GM21717 (cell line): ENCODE data around the gene TRAF5.
"Not testable (repeated sequence)": the region's sequence is repeated elsewhere in the genome, so short reads cannot be mapped to it uniquely, and the experiment has no call there.

Source experiments
- ATAC-seq: cut with Tn5 transposase; IDR thresholded peaks from one replicate; pipeline ENCODE4 v1.9.1; 2021; ENCODE audit warnings: mild to moderate bottlenecking, moderate library complexity; ENCODE audit not compliant: unreplicated experiment

TRAF5 gene, protein sequence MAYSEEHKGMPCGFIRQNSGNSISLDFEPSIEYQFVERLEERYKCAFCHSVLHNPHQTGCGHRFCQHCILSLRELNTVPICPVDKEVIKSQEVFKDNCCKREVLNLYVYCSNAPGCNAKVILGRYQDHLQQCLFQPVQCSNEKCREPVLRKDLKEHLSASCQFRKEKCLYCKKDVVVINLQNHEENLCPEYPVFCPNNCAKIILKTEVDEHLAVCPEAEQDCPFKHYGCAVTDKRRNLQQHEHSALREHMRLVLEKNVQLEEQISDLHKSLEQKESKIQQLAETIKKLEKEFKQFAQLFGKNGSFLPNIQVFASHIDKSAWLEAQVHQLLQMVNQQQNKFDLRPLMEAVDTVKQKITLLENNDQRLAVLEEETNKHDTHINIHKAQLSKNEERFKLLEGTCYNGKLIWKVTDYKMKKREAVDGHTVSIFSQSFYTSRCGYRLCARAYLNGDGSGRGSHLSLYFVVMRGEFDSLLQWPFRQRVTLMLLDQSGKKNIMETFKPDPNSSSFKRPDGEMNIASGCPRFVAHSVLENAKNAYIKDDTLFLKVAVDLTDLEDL

DNA sequence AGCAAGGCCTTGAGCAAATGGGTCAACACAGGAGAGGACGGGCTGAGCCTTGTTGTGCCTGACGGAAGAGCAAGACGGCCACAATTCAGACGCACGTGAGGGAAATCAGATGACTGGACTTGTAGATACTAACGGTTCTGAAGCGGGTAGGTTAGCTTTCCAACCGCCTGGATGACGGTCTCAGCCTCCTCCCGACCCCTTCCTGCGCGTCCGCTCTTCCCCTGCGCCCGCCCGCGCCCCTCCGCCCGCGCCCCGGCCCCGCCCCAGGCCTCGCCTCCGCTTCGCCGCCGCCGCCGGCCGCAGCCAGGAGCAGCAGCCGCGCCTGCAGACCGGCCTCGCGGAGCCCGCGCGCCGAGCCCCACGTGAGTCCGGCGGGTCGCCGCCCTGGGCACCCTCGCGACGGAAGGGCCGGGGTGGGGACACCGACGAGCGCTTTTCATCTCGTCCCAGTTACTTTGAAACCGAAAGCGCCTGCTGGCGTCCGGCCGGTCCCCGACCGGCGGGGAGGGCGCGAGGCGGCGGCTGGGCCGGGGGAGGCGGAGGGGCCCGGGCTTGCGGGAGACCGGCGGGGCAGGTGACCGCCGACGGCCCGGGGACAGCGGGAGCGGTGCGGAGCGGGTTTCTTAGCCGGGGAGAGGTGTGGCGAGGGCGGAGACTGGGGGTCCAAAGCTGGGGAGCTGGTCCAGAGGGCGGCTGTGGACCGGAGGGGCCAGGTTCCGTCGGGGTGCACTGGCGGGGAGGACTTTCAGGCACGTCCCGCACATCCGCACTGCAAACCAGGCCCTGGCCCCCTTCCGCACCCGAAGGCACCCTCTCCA, at the start of gene TRAF5:
Gene TRAF5, plus strand, starts transcription at position 306 of the 818 bp plus-strand sequence. CDS start 26,407 bp downstream, outside the sequence.
- peak; percentile 27 for ATAC-seq

DNA sequence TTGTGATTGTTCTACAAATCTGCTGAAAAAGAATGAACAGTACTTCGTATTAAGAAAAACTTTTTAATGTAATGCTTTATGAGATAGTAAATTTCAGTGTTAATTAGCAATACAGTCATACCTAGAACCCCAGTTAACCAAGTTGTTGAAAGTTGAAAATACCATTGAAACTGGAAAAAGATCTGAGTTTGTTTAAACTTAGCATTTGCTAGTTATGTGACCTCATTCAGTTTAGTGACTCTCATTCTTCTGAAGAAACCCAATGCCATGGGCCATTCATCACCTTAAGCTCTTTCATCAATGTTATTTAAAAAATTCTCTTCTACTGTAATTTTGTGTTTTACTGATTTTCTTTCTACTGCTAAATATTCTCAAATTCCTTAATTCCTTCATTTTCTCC, 47.3 kb upstream of the TRAF5 start:
- ATAC-seq: no peak

GRCh38 chr1:211280910-211281309, 45.7 kb upstream of the TRAF5 start:
- no peak for ATAC-seq

- no peak for ATAC-seq
Measured at GRCh38 chr1:211281320-211282022, 45.2 kb upstream of the TRAF5 start.

GRCh38 chr1:211282023-211282373, 44.6 kb upstream of the TRAF5 start:
- ATAC-seq: no peak

DNA sequence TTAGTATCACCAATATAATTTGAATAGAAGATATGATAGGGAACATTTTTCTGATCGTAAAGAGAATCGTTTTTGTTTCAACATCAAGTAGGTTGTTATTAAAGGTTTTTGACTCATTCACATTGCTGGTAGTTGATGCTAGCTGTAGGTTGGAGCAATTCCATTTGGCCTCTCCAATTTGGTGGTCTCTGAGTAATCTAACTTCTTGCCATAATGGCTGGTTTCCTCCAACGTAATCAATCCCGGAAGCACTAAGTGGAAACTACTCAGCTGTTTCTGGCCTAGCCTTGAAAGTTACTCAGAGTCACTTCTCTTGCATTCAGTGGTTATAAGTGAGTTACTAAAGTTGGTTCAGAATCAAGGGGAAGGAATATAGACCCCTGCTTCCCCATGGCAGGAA, 41.4 kb upstream of the TRAF5 start:
- ATAC-seq: no peak

DNA sequence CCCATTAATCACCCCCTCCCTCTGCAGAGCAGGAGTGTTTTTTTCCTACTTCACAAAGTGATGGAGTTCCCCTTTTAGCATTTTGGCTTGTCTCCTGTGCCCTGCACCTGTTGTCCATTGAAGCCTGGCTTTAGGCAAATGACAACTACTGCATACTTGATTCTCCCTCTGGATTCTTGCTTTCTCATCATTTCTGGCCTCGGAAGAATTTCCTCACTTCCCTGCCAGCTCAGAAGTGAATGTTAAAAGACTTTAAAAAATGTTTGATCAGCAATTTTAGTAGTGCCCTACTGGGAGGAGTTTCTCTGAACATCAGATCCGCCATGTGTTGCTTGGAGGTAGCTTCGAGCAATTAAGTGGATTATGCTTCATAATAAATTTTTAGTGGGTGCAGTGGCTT, 39.4 kb upstream of the TRAF5 start:
- no peak for ATAC-seq

DNA sequence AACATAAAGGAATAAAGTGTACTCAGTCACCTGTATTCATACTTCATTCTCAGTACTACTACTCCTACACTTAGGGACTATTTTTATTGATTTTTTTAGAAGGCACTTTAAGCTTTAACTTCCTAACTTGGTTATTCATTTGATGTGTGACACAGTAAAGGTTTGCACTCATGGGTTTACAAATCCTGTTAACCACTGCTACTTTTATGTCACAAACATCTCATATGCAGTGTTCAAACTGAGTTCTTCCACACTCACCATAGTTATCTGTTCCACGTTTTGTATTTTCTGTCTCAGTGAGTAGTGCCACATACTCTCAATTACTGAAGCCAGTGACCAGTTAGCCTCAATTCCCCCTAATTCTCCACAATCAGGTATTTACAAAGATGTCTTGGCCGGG, 34.2 kb upstream of the TRAF5 start:
- ATAC-seq: no peak

DNA sequence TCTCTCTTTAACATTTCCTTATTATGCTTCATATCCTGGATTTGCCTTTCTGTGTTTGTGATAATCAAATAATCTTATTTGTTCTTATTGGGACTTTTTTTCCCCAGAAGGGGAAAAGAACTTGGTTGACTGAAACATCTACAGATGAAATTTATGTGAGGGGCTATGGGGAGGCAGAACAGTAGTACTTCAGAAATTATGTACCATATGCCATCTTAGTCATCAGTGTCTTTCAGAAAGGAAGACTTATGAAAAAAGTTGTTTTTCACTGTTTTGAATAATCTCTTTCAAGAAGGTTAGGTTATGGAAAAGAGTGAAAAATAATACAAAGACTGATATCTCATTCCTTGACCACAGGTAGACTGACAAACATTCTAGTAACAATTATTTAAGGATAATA, 30.2 kb upstream of the TRAF5 start:
- ATAC-seq: no peak

GRCh38 chr1:211305044-211305443, 21.6 kb upstream of the TRAF5 start:
- ATAC-seq: peak; percentile 97

DNA sequence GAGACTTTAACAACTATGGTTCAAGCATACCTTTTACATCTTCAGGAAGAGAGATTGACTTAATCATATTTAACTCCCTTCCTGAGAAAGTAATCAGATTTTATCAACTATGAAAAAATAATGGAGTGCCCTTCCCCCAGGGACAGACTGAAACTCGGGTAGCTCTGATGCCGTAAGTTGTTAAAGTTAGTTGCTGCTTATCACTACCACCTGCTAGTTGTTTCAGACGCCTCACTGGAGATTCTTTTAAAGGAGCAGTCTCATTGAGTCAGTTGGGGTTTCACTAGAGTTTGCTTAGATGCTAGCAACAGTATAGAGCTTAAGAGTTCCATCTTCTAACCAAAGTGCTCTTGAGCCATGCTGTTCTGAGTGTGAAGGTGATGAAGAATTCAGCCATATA, 17.0 kb upstream of the TRAF5 start:
- no peak for ATAC-seq

DNA sequence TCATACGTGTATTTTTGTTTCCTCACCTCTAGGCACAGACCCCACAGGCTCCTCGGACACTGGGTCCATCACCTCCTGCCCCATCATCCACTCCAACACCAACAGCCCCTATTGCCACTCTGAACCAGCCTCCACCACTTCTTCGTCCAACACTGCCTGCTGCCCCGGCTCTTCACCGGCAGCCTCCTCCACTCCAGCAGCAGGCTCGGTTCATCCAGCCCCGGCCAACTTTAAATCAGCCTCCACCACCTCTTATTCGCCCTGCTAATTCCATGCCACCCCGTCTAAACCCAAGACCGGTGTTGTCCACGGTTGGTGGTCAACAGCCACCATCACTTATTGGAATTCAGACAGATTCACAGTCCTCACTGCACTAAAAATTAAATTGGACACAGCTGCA, 13.2 kb upstream of the TRAF5 start:
- no peak for ATAC-seq

GRCh38 chr1:211318576-211319280, 7.9 kb upstream of the TRAF5 start:
- ATAC-seq: no peak

DNA sequence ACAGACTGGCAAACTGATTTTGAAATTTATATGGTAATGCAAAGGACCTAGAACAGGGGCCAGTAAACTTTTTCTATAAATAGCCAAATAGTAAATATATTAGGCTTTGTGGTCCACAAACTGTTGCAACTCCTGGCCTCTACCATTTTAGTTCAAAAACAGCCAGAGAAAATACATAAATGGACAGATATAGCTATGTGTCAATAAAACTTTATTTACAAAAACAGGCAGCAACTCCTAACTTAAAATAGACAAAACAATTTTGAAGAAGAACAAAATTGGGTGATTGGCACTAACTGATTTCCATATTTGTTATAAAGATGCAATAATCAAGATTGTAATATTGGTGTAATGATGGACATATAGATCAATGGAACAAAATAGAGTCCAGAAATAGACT, 6.7 kb upstream of the TRAF5 start:
- ATAC-seq: no peak

- ATAC-seq: no peak
Measured at GRCh38 chr1:211320980-211321379, 5.7 kb upstream of the TRAF5 start.

DNA sequence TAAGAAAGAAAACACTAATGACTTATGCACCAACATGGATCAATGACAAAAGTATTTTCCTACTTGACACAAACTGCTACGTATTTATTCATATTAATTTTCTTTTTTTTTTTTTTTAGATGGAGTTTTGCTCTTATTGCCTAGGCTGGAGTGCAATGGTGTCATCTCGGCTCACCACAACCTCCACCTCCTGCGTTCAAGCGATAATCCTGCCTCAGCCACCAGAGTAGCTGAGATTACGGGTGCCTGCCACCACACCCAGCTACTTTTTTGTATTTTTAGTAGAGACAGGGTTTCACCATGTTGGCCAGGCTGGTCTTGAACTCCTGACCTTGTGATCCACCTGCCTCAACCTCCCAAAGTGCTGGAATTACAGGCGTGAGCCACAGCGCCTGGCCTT, 5.0 kb upstream of the TRAF5 start:
- ATAC-seq: not testable (repeated sequence)

- ATAC-seq: peak; percentile 48
Measured at GRCh38 chr1:211323156-211324063, 3.2 kb upstream of the TRAF5 start.

GRCh38 chr1:211324992-211325775, 1.4 kb upstream of the TRAF5 start:
- ATAC-seq: no peak

GRCh38 chr1:211326140-211326527, 499 bp upstream of the TRAF5 start:
- ATAC-seq: no peak
